K562 (cell line): ENCODE measurements around the gene ST7. TPM values are rescaled to one million over a fixed set of nuclear protein-coding genes. Genes with fewer than 3 reads are reported as not detected.

Experiments
- ATAC-seq: fragments of 200-7000 bp; cut with Tn5 transposase; 3 replicates; pipeline ENCODE4 v1.9.1; 2020; ENCODE audit warnings: moderate library complexity
- BruUV-seq: library from RNA; stranded (reverse); fragments of 400-500 nt; replicated peaks from 2 replicates; lab custom pipeline; 2021; lab: Mats Ljungman, UMichigan
- CTCF ChIA-PET: fragments of 300-600 bp; formaldehyde crosslinking; extraction: SDS; loops from one replicate; lab custom pipeline; 2021; ENCODE audit warnings: low intra/inter-chr PET ratio; lab: Yijun Ruan, JAX
- POLR2A ChIA-PET: fragments of 300-600, 350-650 bp; sonication (Branson Sonifier 250); formaldehyde crosslinking; extraction: SDS; loops from one replicate; lab custom pipeline; 2021; ENCODE audit warnings: antibody characterized with exemption, inconsistent platforms; lab: Yijun Ruan, JAX
- DNase-seq, 4 experiments: peaks; one replicate each; pipeline versions ENCODE4 v3.0.0 to v3.0.0-alpha.2; 2011 to 2018; ENCODE audit warnings: low spot score in 3 of 4, mixed read lengths in 3 of 4; ENCODE audit errors: extremely low read depth in 1 of 4
- FAIRE-seq: peaks from 2 replicates; lab custom pipeline; 2011; peaks lifted over from hg19 to GRCh38; lab: Jason Lieb, UNC
- H2AFZ ChIP-seq: 2 replicates; pipeline ENCODE4 v1.6.0; 2011; ENCODE audit warnings: low read depth, low read length, control low read depth, inconsistent platforms
- H3K27ac ChIP-seq: fragments of 200-600 bp; 3 replicates; pipeline ENCODE4 v1.8.0; 2011; ENCODE audit warnings: low read depth, mild to moderate bottlenecking, control low read depth, inconsistent platforms, low read length, moderate library complexity, mixed read lengths; ENCODE audit errors: extremely low read depth
- H3K27me3 ChIP-seq, 2 experiments: fragments of 300-600 bp in 1 of 2; 2 replicates in 1 of 2; 3 replicates in 1 of 2; pipeline versions ENCODE4 v1.6.0 to v1.8.0; 2011; ENCODE audit warnings: inconsistent platforms in 2 of 2, low read length in 2 of 2, mild to moderate bottlenecking in 1 of 2, mixed read lengths in 1 of 2, moderate library complexity in 1 of 2; ENCODE audit not compliant: control insufficient read depth in 2 of 2, insufficient read depth in 2 of 2
- H3K36me3 ChIP-seq: fragments of 300-600 bp; 3 replicates; pipeline ENCODE4 v1.8.0; 2011; ENCODE audit warnings: mild to moderate bottlenecking, low read length, inconsistent platforms; ENCODE audit not compliant: control insufficient read depth, insufficient read depth
- H3K4me1 ChIP-seq, 2 experiments: fragments of 200-600 bp in 1 of 2; replicated peaks in 1 of 2; 2 replicates in 1 of 2; 3 replicates in 1 of 2; pipeline versions ENCODE4 v1.5.1 to v1.8.0; 2011; ENCODE audit warnings: inconsistent platforms in 2 of 2, low read length in 2 of 2, mild to moderate bottlenecking in 1 of 2, mixed read lengths in 1 of 2, moderate library complexity in 1 of 2; ENCODE audit not compliant: control insufficient read depth in 2 of 2, insufficient read depth in 2 of 2
- H3K4me2 ChIP-seq: 2 replicates; pipeline ENCODE4 v1.6.1; 2011; ENCODE audit warnings: low read length, control low read depth, inconsistent platforms, mixed read lengths; ENCODE audit not compliant: insufficient read depth
- H3K4me3 ChIP-seq: fragments of 200-600 bp; sonication (generic), shearing (Covaris generic); 2 replicates; pipeline ENCODE4 v1.5.1; 2016; ENCODE audit warnings: control low read depth, inconsistent platforms
- H3K79me2 ChIP-seq: fragments of 200-600 bp; 3 replicates; pipeline ENCODE4 v1.8.0; 2011; ENCODE audit warnings: low read length, inconsistent platforms; ENCODE audit not compliant: control insufficient read depth, insufficient read depth
- H3K9ac ChIP-seq, 2 experiments: 2 replicates each; pipeline versions ENCODE4 v1.6.0 to v1.6.1; 2011; ENCODE audit warnings: low read depth in 2 of 2, low read length in 2 of 2, control low read depth in 1 of 2, inconsistent platforms in 1 of 2, mild to moderate bottlenecking in 1 of 2, mixed read lengths in 1 of 2; ENCODE audit not compliant: insufficient read depth in 1 of 2
- H3K9me1 ChIP-seq: one replicate; pipeline ENCODE4 v1.6.0; 2011; ENCODE audit warnings: inconsistent platforms, mild to moderate bottlenecking, low read length, moderate library complexity; ENCODE audit not compliant: control insufficient read depth, insufficient read depth
- H3K9me3 ChIP-seq: replicated peaks from 2 replicates; pipeline ENCODE4 v1.5.1; 2011; ENCODE audit warnings: low read depth, low read length, inconsistent platforms; ENCODE audit not compliant: control insufficient read depth, insufficient read depth
- H4K20me1 ChIP-seq: replicated peaks from 2 replicates; pipeline ENCODE4 v1.6.1; 2011; ENCODE audit warnings: low read length, inconsistent platforms, mixed read lengths; ENCODE audit not compliant: control insufficient read depth, insufficient read depth
- EHMT2 ChIP-seq: fragments of 450-650 bp; IDR thresholded peaks from 2 replicates; pipeline ENCODE4 v1.6.1; 2018; ENCODE audit warnings: antibody characterized with exemption
- FOS ChIP-seq: IDR thresholded peaks from 3 replicates; pipeline ENCODE4 v1.6.1; 2011; ENCODE audit not compliant: insufficient read length; ENCODE audit errors: extremely low read depth
- FOXA3 ChIP-seq, 2 experiments: fragments of 450-650 bp in 1 of 2; sonication (generic) in 1 of 2; formaldehyde crosslinking; IDR thresholded peaks in 1 of 2; conservative IDR thresholded peaks in 1 of 2; 2 replicates each; pipeline versions ENCODE4 v1.4.0 to v1.8.0; 2020 to 2022; ENCODE audit warnings: mild to moderate bottlenecking in 2 of 2, missing genetic modification reagents in 1 of 2
- FOXK2 ChIP-seq, 2 experiments: fragments of 450-650 bp; IDR thresholded peaks in 1 of 2; conservative IDR thresholded peaks in 1 of 2; 2 replicates each; pipeline ENCODE4 v1.6.1; 2016; ENCODE audit warnings: low read depth in 2 of 2, mild to moderate bottlenecking in 1 of 2
- HEY1 ChIP-seq: fragments of 250-450 bp; sonication (Bioruptor Pico); IDR thresholded peaks from 2 replicates; pipeline ENCODE4 v1.5.0; 2020; ENCODE audit warnings: mild to moderate bottlenecking, moderate library complexity, borderline replicate concordance
- NFIC ChIP-seq: fragments of 450-650 bp; IDR thresholded peaks from 2 replicates; pipeline ENCODE4 v1.6.1; 2017; ENCODE audit warnings: mild to moderate bottlenecking, inconsistent platforms
- PKNOX1 ChIP-seq: fragments of 450-650 bp; IDR thresholded peaks from 2 replicates; pipeline ENCODE4 v1.6.1; 2016
- THRAP3 ChIP-seq: fragments of 450-650 bp; IDR thresholded peaks from 2 replicates; pipeline ENCODE4 v1.6.1; 2016; ENCODE audit warnings: mild to moderate bottlenecking, inconsistent platforms, borderline replicate concordance
- ZNF23 ChIP-seq: fragments of 250-450 bp; sonication (Bioruptor Pico); IDR thresholded peaks from 2 replicates; pipeline ENCODE4 v1.4.0; 2020; ENCODE audit warnings: mild to moderate bottlenecking
- ZNF318 ChIP-seq, 2 experiments: fragments of 450-650 bp; IDR thresholded peaks; 2 replicates each; pipeline ENCODE4 v1.6.1; 2016; ENCODE audit warnings: mild to moderate bottlenecking in 2 of 2, borderline replicate concordance in 1 of 2, low read depth in 1 of 2, moderate library complexity in 1 of 2
- ZNF785 ChIP-seq: fragments of 250-450 bp; sonication (Bioruptor Pico); IDR thresholded peaks from 2 replicates; pipeline ENCODE4 v1.4.0; 2020; ENCODE audit warnings: mild to moderate bottlenecking
- WGBS: fragments of 100-300 bp; shearing (Covaris generic); methylation state at CpG from one replicate; pipeline ENCODE4 v1.1.6; 2016; ENCODE audit warnings: low coverage, mixed read lengths; ENCODE audit not compliant: insufficient coverage; ENCODE audit errors: missing lambda C conversion rate; 5-methylcytosine and 5-hydroxymethylcytosine counted together
- in situ Hi-C: fragments of 300-500 bp; cut with MboI; formaldehyde crosslinking; loops from 4 replicates; pipeline ENCODE4 v1.15.0; 2018; ENCODE audit warnings: inconsistent platforms, mixed read lengths
- intact Hi-C: fragments of 100-400 bp; cut with micrococcal nuclease; formaldehyde crosslinking; loops from 2 replicates; pipeline ENCODE4 v1.14.2; 2022
- polyA plus RNA-seq, 8 experiments: library from polyadenylated mRNA; depleted of rRNA in 4 of 8; stranded (reverse) in 5 of 8; unstranded in 3 of 8; fragments of >200 nt; fragmentation: Nextera tagmentation in 2 of 8; fragmentation: Illumina TruSeq in 1 of 8; extraction: Ambion mirVana in 2 of 8; extraction: Trizol in 1 of 8; gene quantifications; 2 replicates each; pipeline versions ENCODE4 v1.2.1 to v1.2.3, GENCODE V29; 2011 to 2014; ENCODE audit warnings: inconsistent platforms in 1 of 8, missing spikeins in 1 of 8
- total RNA-seq, 7 experiments: library from RNA; depleted of rRNA in 6 of 7; stranded (reverse); fragments of >200 nt in 6 of 7; fragmentation: Illumina TruSeq in 2 of 7; extraction: Trizol in 2 of 7; gene quantifications; 2 replicates each; pipeline versions ENCODE4 v1.2.1 to v1.2.3, GENCODE V29; 2011 to 2021; ENCODE audit warnings: low replicate concordance in 1 of 7

The ST7 gene
- total and polyA plus RNA-seq, 9 of the 15 experiments (the other 6 are each of a cell fraction or from before 2014, with no cell fraction given) = 23.9 to 56.3 (median 36.9) TPM

- no peak overlapping the region for H2AFZ ChIP-seq
- no TSS peak for BruUV-seq
- intact Hi-C loops = no loop called here
- H3K9me1 ChIP-seq = no peaks in the 10 kb centered on the region
- peak overlapping the region in 1 of 2 experiments; percentile 2; a peak in 1 of 4 replicates for H3K9ac ChIP-seq
- ChIA-PET CTCF (no interaction called here), POLR2A (interaction anchor here (0.6 to 2.0 kb wide), 5 partner anchors 10 to 854 kb away, joined by 3 to 8 read pairs (median 4); no protein-coding TSS in a partner anchor)
- H3K27me3 ChIP-seq = no peaks in the 10 kb centered on the region
- H3K9me3 ChIP-seq = no peaks in the 10 kb centered on the region
- peak in 1 of 4 experiments; percentile 42 for DNase-seq
- in situ Hi-C loops = no loop called here
- no peak for FAIRE-seq
- ATAC-seq = peak; percentile 48
- H3K79me2 ChIP-seq = peaks cover 74% of the 10 kb centered on the region
- H3K4me2 ChIP-seq = peak overlapping the region; percentile 15
- H3K27ac ChIP-seq = peak overlapping the region; percentile 26; the same call in 2 of the 3 replicates
- peaks cover 11 to 44% of the 10 kb centered on the region in 2 experiments for H3K4me1 ChIP-seq
- H4K20me1 ChIP-seq = peaks cover 4% of the 10 kb centered on the region
- 18% methylated on average over 4 of the region's 4 CpGs for WGBS
- peaks cover 14% of the 10 kb centered on the region; the same call in 2 of the 3 replicates for H3K36me3 ChIP-seq
- H3K4me3 ChIP-seq = no peak overlapping the region
- TF ChIP-seq FOXK2 (conservative IDR thresholded peaks at IDR 0.05 in 1 of 2, IDR thresholded peaks at IDR 0.05 in 1 of 2; ENCODE audit: low read depth in 2 of 2) (0 out of 4 replicates have a peak, but pooled peaks of 1 of the 2 experiments have one; percentile 32), ZNF23 (no peak), FOS (no peak), ZNF318 (IDR thresholded peaks at IDR 0.05; ENCODE audit: borderline replicate concordance in 1 of 2, low read depth in 1 of 2) (peak in 1 of 2 experiments; percentile 26; a peak in 1 of 4 replicates), ZNF785 (CRISPR knock-in tag) (no peak), FOXA3 (CRISPR knock-in tag; conservative IDR thresholded peaks at IDR 0.05 in 1 of 2, IDR thresholded peaks at IDR 0.05 in 1 of 2) (peak in 1 of 2 experiments; percentile 10; a peak in 1 of 4 replicates), HEY1 (no peak), THRAP3 (0 out of 2 replicates have a peak, but pooled peaks have one; percentile 5), EHMT2 (peak; percentile 57; the same call in 1 of the 2 replicates), NFIC (0 out of 2 replicates have a peak, but pooled peaks have one; percentile 5), PKNOX1 (0 out of 2 replicates have a peak, but pooled peaks have one; percentile 21)
Observed at GRCh38 chr7:117087639-117088396, 134.5 kb downstream of the ST7 start.
